Esophagus (tissue), 2 donors: ENCODE data around the gene WDR45B. TPM values are rescaled to one million over a fixed set of nuclear protein-coding genes. Genes with fewer than 3 reads are reported as not detected.

Experiments used
- H3K27ac ChIP-seq, 2 donors: one replicate each; pipeline ENCODE4 v1.5.1; 2013; ENCODE audit warnings: low read depth in 2 of 2, mild to moderate bottlenecking in 2 of 2, inconsistent platforms in 1 of 2, low read length in 1 of 2, moderate library complexity in 1 of 2
- H3K27me3 ChIP-seq, 2 donors: one replicate each; pipeline ENCODE4 v1.6.1; 2013; ENCODE audit warnings: low read length in 2 of 2, control low read depth in 1 of 2, mild to moderate bottlenecking in 1 of 2; ENCODE audit not compliant: insufficient read depth in 2 of 2, control insufficient read depth in 1 of 2
- H3K36me3 ChIP-seq, 2 donors: one replicate each; pipeline ENCODE4 v1.6.1; 2013; ENCODE audit warnings: low read length in 1 of 2; ENCODE audit not compliant: control insufficient read depth in 2 of 2, insufficient read depth in 2 of 2
- H3K4me1 ChIP-seq, 2 donors: one replicate each; pipeline ENCODE4 v1.6.1; 2013; ENCODE audit warnings: low read length in 1 of 2; ENCODE audit not compliant: control insufficient read depth in 2 of 2, insufficient read depth in 2 of 2
- H3K4me3 ChIP-seq, 2 donors: one replicate each; pipeline ENCODE4 v1.5.1; 2013; ENCODE audit warnings: low read length in 2 of 2, mild to moderate bottlenecking in 2 of 2, low read depth in 1 of 2, moderate library complexity in 1 of 2
- H3K9me3 ChIP-seq, 2 donors: one replicate each; pipeline ENCODE4 v1.6.1; 2013; ENCODE audit warnings: mild to moderate bottlenecking in 2 of 2, low read depth in 1 of 2, low read length in 1 of 2, moderate library complexity in 1 of 2; ENCODE audit not compliant: control insufficient read depth in 2 of 2, insufficient read depth in 1 of 2
- WGBS, 2 donors: extraction: QIAGEN DNeasy Blood & Tissue Kit; methylation state at CpG; one replicate each; pipeline ENCODE4 v1.1.7; 2013; 5-methylcytosine and 5-hydroxymethylcytosine counted together
- polyA plus RNA-seq, 2 donors: library from polyadenylated mRNA; stranded (reverse); fragments of 200-250 nt; gene quantifications; one replicate each; pipeline ENCODE4 v1.2.3, GENCODE V29; 2013
- donor health status: healthy with polysubstance abuse.
- donor health status: Bipolar disorder and iron deficiency.

WDR45B gene
- polyA plus RNA-seq, 2 donors = 72.2 to 75.3 TPM

- 87% methylated on average over 13 to 14 of the region's 14 CpGs for WGBS, 2 donors
- H3K4me3 ChIP-seq = no peak overlapping the region
- H3K36me3 ChIP-seq = peaks cover 0 to 3% of the 10 kb centered on the region in 2 donors
- H3K27me3 ChIP-seq = no peaks in the 10 kb centered on the region
- no peaks in the 10 kb centered on the region for H3K4me1 ChIP-seq
- H3K9me3 ChIP-seq = no peaks in the 10 kb centered on the region
- no peak overlapping the region for H3K27ac ChIP-seq
These were observed 30.1 kb upstream of the WDR45B start for GRCh38 chr17:82678265-82678891.

- no peaks in the 10 kb centered on the region for H3K9me3 ChIP-seq
- 88 to 89% methylated on average over 23 of the region's 23 CpGs for WGBS, 2 donors
- H3K4me3 ChIP-seq = no peak overlapping the region
- H3K27ac ChIP-seq = no peak overlapping the region
- H3K36me3 ChIP-seq = peaks cover 0 to 3% of the 10 kb centered on the region in 2 donors
- H3K27me3 ChIP-seq = no peaks in the 10 kb centered on the region
- no peaks in the 10 kb centered on the region for H3K4me1 ChIP-seq
These were observed 29.2 kb upstream of the WDR45B start for GRCh38 chr17:82677353-82677925.

GRCh38 chr17:82675476-82676245 is 27.4 kb upstream of the WDR45B start:
- H3K4me1 ChIP-seq = peaks cover 0 to 4% of the 10 kb centered on the region in 2 donors
- H3K27me3 ChIP-seq = no peaks in the 10 kb centered on the region
- peaks cover 0 to 3% of the 10 kb centered on the region in 2 donors for H3K36me3 ChIP-seq
- WGBS, 2 donors = 88 to 90% methylated on average over 18 of the region's 18 CpGs
- no peak overlapping the region for H3K4me3 ChIP-seq
- no peak overlapping the region for H3K27ac ChIP-seq
- no peaks in the 10 kb centered on the region for H3K9me3 ChIP-seq

GRCh38 chr17:82674656-82675475 is 26.6 kb upstream of the WDR45B start:
- peaks cover 0 to 3% of the 10 kb centered on the region in 2 donors for H3K36me3 ChIP-seq
- no peak overlapping the region for H3K27ac ChIP-seq
- H3K9me3 ChIP-seq = no peaks in the 10 kb centered on the region
- H3K4me1 ChIP-seq = peaks cover 0 to 4% of the 10 kb centered on the region in 2 donors
- WGBS, 2 donors = 77% methylated on average over 20 of the region's 20 CpGs
- no peaks in the 10 kb centered on the region for H3K27me3 ChIP-seq
- H3K4me3 ChIP-seq = no peak overlapping the region

- Histone ChIP-seq H3K9me3 (no peaks in the 10 kb centered on the region), H3K4me3 (no peak overlapping the region), H3K27ac (no peak overlapping the region), H3K27me3 (no peaks in the 10 kb centered on the region), H3K4me1 (peaks cover 0 to 9% of the 10 kb centered on the region in 2 donors), H3K36me3 (no peaks in the 10 kb centered on the region)
- 88 to 90% methylated on average over 19 of the region's 19 CpGs for WGBS, 2 donors
These were observed 22.6 kb upstream of the WDR45B start for GRCh38 chr17:82670661-82671450.

GRCh38 chr17:82668631-82669099 is 20.4 kb upstream of the WDR45B start:
- Histone ChIP-seq H3K36me3 (peaks cover 0 to 3% of the 10 kb centered on the region in 2 donors), H3K4me1 (peaks cover 0 to 9% of the 10 kb centered on the region in 2 donors), H3K9me3 (no peaks in the 10 kb centered on the region), H3K27ac (no peak overlapping the region), H3K27me3 (no peaks in the 10 kb centered on the region), H3K4me3 (no peak overlapping the region)
- 27 to 36% methylated on average over 20 of the region's 20 CpGs for WGBS, 2 donors

GRCh38 chr17:82668024-82668630 is 19.9 kb upstream of the WDR45B start:
- no peak overlapping the region for H3K27ac ChIP-seq
- H3K4me3 ChIP-seq = no peak overlapping the region
- H3K36me3 ChIP-seq = peaks cover 0 to 3% of the 10 kb centered on the region in 2 donors
- 71 to 76% methylated on average over 16 of the region's 16 CpGs for WGBS, 2 donors
- no peaks in the 10 kb centered on the region for H3K9me3 ChIP-seq
- H3K27me3 ChIP-seq = no peaks in the 10 kb centered on the region
- peaks cover 0 to 9% of the 10 kb centered on the region in 2 donors for H3K4me1 ChIP-seq

GRCh38 chr17:82667668-82668000 is 19.4 kb upstream of the WDR45B start:
- H3K4me1 ChIP-seq = peaks cover 0 to 9% of the 10 kb centered on the region in 2 donors
- no peak overlapping the region for H3K27ac ChIP-seq
- peaks cover 0 to 3% of the 10 kb centered on the region in 2 donors for H3K36me3 ChIP-seq
- H3K27me3 ChIP-seq = no peaks in the 10 kb centered on the region
- no peaks in the 10 kb centered on the region for H3K9me3 ChIP-seq
- no peak overlapping the region for H3K4me3 ChIP-seq
- WGBS, 2 donors = 87 to 90% methylated on average over 15 of the region's 15 CpGs
